GM19351 (cell line): ENCODE measurements around the gene ANGPTL4.
A peak's percentile ranks its signal among the peaks of the same experiment; 100 is the strongest.
"Not testable (repeated sequence)": the region's sequence is repeated elsewhere in the genome, so short reads cannot be mapped to it uniquely, and the experiment has no call there.

Experiments used
- ATAC-seq: cut with Tn5 transposase; IDR thresholded peaks from one replicate; pipeline ENCODE4 v1.9.1; 2021; ENCODE audit warnings: mild to moderate bottlenecking, moderate library complexity; ENCODE audit not compliant: unreplicated experiment

ANGPTL4 gene

DNA sequence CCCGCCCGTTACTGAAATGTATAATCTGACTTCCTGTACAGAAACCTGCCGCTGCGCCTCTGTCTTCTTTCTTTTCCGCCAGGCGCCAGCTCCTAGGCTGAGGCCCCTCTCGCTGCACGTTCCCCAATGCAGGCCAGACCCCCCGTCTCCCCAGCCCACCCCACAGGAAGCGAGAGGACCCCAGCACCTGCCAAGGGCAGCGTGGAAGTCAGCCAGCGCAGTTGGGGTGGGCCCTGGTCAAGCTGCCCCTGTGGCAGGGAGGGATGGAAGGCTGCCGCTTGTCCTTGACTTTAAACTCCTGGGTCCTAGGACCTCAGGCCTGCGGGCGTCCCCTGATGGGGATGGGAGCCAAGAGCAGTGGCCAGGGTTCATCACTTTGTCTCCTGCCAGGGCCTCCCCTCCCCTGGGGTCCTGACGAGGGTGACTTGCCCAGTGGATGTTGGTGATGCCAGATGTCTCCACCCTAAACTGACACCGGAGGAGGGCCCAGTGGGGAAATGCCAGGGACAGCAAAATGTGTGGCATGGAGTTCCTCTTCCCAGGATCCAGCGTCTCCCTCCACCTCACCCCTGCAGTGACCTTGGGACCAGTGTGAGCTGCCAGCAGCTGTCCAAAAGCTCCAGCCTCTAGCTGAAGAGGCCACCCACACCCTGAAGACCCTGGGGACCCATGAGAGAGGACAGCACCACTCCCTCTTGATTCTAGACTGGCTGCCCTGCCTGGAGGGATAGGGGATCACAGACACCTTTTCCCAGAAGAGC is 40.6 kb downstream of the ANGPTL4 start:
- ATAC-seq = no peak

GRCh38 chr19:8410718-8411117 is 46.8 kb downstream of the ANGPTL4 start:
- ATAC-seq = not testable (repeated sequence)

- ATAC-seq = peak; percentile 99
These were observed 49.1 kb downstream of the ANGPTL4 start, which contains the start of gene MARCHF2 for GRCh38 chr19:8412783-8413628. MARCHF2 (plus strand) TSS chr19:8413305; CDS start chr19:8421841, 8,536 bp downstream.

DNA sequence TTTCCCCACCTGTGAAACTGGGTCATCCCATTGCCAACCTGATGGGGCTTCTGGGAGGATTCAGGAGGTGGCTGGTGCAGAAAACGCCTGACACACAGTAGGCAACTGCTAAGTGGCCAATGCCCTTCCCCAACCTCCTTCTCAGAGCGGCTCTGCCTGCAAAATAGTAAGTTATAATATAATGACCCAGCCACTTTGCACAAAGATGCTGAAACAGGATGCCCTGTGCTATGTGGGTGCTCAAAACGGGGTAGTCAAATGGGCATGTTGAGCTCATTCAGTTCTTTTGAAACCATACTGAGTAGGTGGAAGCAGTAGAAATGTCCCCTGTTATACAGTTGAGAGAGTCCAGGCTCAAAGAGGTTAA is 49.7 kb downstream of the ANGPTL4 start:
- ATAC-seq = no peak

GRCh38 chr19:8416796-8417195 is 52.8 kb downstream of the ANGPTL4 start:
- no peak for ATAC-seq

DNA sequence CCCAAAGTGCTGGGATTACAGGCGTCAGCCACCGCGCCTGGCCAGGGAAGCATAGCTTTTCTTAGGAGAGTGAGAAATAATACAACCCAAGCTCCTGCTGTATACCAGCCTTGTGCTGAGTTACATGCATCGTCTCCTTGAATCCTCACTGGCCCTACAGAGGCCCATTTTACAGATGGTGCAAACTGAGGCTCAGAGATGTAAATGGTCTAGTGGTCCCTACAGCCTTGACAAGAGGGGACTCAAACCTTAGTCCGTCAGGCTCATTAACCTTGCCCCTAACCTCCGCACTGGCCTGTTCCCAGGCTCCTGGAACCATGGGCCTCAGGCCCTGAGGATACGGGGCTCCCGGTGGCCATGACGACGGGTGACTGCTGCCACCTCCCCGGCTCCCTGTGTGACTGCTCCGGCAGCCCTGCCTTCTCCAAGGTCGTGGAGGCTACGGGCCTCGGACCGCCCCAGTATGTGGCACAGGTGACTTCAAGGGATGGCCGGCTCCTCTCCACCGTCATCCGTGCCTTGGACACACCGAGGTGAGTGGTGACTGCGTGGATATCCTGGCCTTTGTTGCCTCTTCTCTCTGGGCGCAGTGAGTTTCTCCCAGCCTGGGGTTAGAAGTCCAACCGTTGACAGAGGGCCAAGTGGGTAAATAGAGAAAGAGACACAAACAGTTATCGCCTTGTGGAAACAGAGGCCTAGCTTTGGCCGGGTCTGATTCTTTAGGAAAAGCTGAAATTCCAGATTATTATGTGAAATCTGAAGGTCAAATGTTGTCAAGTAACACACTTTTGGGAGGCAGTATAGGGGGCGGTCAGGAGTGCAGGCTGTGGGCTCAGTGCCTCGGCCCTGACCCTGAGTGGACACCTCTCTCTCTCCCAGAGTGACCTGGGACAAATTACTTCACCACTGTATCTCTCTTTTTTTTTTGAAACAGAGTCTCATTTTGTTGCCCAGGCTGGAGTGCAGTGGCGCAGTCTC is 57.8 kb downstream of the ANGPTL4 start:
- ATAC-seq = no peak

GRCh38 chr19:8423817-8424223 is 59.9 kb downstream of the ANGPTL4 start:
- ATAC-seq = no peak
